EH (cell line): ENCODE results near the gene ITPR3.

Experiments used
- DNase-seq: peaks from one replicate; pipeline ENCODE4 v3.0.0-alpha.2; 2015; ENCODE audit warnings: low read depth

ITPR3 gene

GRCh38 chr6:33737267-33738026 is 116.3 kb downstream of the ITPR3 start:
- no peak for DNase-seq

GRCh38 chr6:33738153-33738552 is 117.0 kb downstream of the ITPR3 start:
- DNase-seq: no peak

- no peak for DNase-seq
Measured at GRCh38 chr6:33738879-33739278, 117.8 kb downstream of the ITPR3 start.

- DNase-seq: no peak
Measured at GRCh38 chr6:33739571-33739970, 118.4 kb downstream of the ITPR3 start.

GRCh38 chr6:33740204-33740608 is 119.1 kb downstream of the ITPR3 start:
- DNase-seq: peak; percentile 63

- no peak for DNase-seq
Measured at GRCh38 chr6:33740794-33741193, 119.7 kb downstream of the ITPR3 start.

- DNase-seq: no peak
Measured at GRCh38 chr6:33742092-33742491, 121.0 kb downstream of the ITPR3 start.

GRCh38 chr6:33742837-33743236 is 121.7 kb downstream of the ITPR3 start:
- DNase-seq: no peak

GRCh38 chr6:33744001-33744848 is 123.1 kb downstream of the ITPR3 start:
- DNase-seq: peak; percentile 76

GRCh38 chr6:33744895-33745546 is 123.9 kb downstream of the ITPR3 start:
- DNase-seq: peak; percentile 50

GRCh38 chr6:33745548-33745947 is 124.4 kb downstream of the ITPR3 start:
- peak; percentile 29 for DNase-seq
